Nucleus accumbens (tissue), 56 donors: ENCODE results near the gene PHKB.
"Not testable (repeated sequence)": the region's sequence is repeated elsewhere in the genome, so short reads cannot be mapped to it uniquely, and the experiment has no call there.

Experiments
- DNase-seq, 56 donors: peaks; one replicate each; lab custom pipeline; 2025; lab: John Stamatoyannopoulos, UW

PHKB gene

DNA sequence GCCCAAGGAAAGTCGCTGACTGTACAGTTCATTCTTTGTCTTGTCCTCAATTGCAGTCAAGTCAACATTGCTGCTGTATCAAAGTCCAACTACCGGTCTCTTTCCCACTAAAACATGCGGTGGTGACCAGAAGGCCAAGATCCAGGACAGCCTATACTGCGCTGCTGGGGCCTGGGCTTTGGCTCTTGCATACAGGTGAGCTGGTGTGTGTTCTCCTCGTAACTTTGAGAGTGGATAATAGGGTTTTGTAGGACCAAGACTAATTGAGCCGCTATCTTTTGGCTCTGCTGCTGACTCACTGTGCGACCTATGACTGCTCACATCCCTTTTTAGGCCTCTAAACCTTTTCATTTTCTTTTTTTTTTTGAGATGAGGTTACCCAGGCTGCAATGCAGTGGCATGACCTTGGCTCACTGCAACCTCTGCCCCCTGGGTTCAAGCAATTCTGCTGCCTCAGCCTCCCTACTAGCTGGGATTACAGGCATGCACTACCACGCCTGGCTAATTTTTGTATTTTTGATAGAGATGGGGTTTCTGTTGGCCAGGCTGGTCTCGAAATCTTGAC is 38.7 kb downstream of the PHKB start:
- no peak for DNase-seq

DNA sequence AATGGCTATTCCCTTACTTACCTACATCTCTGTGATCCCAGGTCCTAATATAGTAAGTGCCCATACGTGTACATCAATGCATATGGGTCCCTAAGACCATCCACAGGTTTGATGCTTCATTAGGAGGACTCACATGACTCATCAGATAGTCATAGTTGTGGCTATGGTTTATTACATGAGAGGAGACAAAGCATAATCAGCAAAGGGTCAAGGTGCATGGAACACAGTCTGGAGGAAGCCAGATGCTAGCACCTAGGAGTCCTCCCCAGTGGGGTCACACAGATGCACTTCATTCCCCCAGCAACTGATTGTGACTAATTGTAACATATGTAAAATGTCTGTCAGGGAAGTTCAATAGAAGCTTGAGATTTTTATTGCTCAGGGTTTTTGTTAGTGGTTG is 42.8 kb downstream of the PHKB start:
- DNase-seq = no peak

DNA sequence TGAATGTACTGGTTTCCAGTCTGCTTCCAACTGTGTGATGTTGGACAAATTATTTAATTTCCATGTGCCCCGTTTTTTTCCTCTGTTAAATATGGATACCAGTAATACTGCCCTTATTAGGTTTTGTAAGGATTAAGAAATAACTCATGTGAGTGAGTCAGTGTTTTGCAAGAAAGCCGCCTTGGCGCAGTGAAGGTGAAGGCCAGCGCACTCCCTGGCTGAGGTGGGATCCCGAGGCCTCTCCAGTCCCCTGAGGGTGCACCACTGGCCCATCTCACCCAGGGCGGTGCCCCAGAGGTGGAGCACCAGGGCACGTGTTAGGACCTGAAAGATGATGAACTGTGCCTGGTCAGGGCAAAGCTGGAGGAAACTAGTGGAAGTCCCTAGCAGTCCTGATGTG is 43.5 kb downstream of the PHKB start:
- DNase-seq = no peak

DNA sequence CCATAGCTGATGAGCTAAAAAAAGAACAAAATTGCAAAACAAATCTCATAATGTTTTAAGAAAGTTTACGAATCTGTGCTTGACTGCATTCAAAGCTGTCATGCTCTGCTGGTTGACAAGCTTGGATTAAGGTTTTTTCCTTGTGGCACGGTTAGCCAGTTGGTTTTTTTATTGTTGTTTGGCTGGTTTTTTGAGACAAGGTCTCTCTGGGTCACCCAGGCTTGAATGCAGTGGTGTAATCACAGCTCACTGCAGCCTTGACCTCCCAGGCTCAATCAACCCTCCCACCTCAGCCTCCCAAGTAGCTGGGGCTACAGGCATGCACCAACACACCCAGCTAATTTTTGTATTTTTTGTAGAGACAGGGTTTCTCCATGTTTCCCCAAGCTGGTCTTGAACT is 45.7 kb downstream of the PHKB start:
- DNase-seq = no peak

DNA sequence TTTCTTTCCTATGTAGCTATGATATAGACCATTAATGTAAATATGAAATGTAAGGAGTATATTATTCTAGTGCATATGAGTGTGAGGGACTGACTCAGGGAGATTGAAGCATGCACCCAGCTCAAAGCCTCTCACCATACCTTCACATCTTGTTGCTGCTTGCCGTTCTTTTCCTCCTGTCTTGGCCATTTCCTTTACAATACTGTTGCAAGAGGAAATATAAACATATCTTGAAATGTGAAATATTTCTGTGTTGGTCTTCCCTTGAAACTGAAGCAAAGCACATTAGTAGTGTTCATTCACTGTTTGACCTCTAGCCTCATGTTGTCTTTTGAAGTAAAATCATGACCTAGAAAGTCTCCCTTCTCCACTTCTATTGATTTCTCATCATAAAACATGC is 46.6 kb downstream of the PHKB start:
- no peak for DNase-seq

DNA sequence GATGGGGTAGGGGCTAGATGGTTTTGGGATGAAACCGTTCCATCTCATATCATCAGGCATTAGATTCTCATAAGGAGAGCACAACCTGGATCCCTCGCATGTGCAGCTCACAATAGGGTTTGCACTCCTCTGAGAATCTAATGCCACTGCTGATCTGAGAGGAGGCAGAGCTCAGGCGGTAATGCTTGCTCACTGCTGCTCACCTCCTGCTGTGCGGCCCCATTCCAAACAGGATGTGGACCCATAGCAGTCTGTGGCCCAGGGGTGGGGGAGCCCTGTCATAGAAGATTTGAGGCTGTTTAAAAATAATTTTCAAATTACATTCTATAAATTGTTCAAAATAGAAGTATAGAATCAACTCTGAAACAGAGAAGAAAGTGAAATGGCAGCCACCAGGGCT is 50.8 kb downstream of the PHKB start:
- DNase-seq = no peak

DNA sequence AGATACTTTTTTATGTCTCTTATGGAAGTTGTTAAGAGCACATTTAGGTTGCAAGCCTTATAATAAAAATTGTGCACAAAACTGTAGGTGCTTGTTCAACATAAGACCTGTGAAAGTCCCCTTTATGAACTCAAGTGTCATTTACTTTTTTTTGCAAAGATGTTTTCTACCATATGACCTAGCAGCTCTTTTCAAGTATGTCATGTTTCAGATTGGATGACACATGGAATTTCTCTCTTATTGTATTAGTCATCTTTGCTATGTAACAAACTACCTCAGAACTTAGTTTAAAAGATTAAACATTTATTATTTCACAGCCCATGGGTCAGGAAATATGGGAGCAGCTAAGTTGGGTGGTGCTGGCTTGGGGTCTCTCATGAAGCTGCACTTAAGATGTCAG is 57.9 kb downstream of the PHKB start:
- DNase-seq = no peak

DNA sequence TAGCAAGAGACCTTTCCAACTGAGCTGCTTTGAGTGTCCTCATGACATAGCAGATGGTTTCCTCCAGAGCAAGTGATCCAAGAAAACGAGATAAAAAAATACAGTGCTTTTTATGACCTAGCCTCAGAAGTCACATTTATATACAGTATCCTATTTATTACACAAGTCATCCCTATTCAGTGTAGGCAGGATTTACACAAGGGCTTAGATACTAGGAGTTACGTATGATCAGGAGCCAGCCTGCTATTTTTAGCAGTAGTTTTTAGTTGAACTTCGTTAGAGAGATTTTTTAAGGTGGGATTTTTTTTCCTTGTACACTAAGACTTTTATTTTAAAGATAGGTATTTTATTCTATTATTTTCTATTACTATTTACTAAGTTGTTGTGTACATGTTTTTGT is 58.4 kb downstream of the PHKB start:
- DNase-seq = no peak

DNA sequence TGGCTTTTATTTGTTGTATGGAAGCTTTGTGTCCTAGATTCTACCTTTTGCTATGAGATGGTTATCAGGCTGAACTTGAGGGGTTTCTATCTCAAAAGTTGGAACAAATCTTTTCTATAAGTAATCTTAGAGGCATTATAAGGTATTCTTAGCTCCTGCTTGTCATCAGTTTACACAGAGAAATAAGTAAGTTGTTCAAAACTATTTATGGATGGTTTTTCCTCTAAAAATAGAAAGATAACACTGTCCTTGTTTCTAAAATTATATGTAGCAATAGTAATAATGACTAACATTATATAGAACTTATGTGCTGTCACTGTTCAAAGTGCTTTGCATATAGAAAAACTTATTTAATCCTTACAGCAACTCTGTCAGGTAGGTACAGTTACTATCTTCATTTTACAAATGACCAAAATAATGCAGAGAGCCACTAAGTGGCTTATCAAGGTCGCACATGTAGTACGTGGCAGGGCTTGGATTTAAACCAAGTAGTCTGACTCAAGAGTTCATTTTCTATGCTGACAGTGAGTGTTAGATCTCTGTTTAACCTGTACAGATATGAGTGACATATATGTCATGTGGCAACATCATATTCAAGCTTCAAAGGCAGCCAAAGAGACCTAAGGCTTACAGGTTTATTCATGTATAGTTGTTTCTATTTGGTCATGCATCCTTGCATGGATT is 59.0 kb downstream of the PHKB start:
- no peak for DNase-seq

DNA sequence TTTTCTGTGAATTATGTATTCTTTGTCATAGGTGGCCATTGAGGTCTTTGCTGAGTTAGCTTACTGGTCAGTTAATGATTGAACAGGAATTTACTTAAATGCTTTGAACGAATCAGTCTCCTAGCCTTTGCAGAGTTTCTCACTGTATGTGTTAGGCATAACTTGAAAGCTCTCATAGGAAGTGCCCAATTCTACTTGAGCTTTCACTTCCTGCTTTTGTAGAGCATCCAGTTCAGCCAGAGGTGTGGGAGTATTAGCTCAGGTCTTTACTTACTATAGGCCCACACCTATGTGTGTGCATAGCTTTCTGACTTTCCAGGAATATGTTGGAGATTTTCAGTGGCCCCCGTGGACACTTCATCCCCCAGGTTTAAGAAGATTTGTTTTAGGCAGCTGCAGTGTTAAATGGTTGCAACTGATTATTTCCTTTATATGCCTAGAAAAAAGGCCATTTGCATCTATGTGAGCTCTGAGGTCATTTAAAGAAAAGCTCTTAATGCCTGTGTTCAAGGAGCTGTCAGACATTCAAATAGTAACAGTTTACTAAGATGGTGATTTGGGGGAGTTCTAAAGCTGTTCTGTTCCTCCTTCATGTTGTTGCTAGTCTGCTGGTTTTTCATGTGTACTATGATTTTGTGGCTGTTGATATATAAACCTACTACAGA is 62.3 kb downstream of the PHKB start:
- no peak for DNase-seq

DNA sequence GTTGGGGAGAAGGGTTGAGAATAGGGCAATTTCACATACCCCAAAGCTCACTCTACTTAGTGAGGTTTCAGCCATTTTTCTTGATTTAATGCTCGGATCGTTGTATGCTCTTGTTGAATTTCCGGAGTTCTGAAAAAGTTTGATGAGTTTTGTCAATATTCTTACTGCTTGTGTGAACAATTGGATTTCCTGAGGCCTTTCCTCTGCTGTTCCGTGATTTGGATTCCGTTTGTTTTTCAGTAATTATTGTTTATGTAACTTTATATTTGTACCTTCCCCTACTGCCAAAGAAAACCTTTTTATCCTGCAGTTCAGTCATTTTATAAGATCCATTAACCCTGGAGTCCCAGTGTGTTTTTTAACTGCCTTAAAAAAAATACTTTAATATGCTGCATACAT is 62.9 kb downstream of the PHKB start:
- DNase-seq = no peak

DNA sequence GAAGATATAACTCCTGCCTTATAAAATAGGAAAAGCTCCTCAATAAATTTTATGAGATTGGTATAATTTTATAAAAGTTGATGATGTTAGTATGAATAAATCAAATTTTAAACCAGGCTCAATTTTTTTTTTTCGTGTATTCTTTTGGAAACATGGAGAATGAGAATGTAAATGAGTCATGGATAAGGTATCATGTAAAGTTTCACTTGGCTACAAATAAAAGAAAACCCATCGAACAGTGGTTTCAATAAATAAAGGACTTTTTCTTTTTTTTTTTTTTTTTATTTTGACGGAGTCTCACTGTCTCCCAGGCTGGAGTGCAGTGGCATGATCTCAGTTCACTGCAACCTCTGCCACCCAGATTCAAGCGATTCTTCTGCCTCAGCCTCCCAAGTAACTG is 67.3 kb downstream of the PHKB start:
- no peak for DNase-seq

DNA sequence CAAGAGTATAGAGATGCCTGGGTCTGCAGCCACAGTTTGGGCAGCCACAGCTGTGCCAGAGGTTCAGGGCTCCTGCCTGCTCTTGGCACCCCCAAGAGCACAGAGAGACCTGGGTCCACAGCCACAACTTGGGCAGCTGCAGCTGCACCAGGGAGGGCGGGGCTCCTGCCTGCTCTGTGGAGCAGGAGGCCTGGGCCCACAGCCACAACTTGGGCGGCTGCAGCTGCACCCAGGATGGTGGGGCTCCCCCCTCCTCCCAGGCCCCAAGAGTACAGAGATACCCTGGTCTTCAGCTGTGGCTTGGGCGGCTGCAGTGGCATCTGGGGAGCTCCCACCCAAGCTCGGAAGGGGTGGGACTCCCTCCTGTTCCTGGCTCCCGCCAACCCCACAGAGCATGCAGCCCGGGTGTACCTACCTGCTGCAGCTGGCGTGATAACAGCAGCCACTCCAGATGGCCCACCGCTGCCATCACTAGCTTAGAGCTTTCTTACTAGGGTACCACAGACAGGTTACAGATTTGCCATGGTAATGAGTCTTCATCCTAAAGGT is 72.7 kb downstream of the PHKB start:
- DNase-seq = no peak

DNA sequence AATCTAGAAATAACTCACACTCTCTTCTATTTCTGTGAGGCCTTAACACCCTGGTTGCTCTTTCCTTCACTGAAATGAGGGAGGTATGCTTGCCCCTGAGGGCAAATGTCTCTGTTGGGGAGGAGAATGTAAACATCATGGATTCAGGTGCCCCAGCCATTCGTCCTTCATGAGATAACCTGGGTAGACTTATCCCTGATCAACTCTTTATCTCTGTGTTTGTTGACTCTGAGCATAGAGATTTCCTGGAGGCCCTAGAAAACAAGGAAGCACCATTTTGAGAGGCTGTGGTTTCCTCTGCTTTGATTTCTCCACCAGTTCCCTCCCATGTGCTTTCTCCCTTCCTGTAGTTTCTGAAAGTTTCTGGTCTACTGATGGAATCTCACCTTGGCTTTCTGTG is 77.3 kb downstream of the PHKB start:
- no peak for DNase-seq

DNA sequence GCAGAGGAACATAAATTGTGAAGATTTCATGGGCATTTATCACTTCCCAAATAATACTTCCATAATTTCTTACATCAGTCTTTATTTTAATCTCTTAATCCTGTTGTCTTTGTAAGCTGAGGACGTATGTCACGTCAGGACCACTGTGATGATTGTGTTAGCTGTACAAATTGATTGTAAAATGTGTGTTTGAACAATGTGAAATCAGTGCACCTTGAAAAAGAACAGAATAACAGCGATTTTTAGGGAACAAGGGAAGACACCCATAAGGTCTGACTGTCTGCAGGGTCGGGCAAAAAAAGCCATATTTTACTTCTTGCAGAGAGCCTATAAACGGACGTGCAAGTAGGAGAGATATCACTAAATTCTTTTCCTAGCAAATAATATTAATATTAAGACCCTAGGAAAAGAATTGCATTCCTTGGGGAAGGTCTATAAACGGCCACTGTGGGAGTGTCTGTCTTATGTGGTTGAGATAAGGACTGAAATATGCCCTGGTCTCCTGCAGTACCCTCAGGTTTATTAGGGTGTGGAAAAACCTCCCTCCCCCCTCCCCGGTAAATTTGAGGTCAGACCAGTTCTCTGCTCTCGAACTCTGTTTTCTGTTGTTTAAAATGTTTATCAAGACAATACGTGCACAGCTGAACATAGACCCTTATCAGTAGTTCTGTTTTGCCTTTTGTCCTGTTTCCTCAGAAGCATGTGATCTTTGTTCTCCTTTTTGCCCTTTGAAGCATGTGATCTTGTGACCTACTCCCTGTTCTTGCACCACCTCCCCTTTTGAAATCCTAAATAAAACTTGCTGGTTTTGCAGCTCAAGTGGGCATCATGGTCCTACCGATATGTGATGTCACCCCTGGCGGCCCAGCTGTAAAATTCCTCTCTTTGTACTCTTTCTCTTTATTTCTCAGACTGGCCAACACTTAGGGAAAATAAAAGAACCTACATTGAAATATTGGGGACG is 78.9 kb downstream of the PHKB start:
- not testable (repeated sequence) for DNase-seq

DNA sequence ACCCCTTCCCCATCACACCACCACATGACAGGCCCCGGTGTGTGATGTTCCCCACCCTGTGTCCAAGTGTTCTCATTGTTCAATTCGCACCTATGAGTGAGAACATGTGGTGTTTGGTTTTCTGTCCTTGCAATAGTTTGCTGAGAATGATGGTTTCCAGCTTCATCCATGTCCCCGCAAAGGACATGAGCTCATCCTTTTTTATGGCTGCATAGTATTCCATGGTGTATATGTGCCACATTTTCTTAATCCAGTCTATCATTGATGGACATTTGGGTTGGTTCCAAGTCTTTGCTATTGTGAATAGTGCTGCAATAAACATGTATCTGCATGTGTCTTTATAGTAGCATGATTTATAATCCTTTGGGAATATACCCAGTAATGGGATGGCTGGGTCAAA is 80.0 kb downstream of the PHKB start:
- not testable (repeated sequence) for DNase-seq

DNA sequence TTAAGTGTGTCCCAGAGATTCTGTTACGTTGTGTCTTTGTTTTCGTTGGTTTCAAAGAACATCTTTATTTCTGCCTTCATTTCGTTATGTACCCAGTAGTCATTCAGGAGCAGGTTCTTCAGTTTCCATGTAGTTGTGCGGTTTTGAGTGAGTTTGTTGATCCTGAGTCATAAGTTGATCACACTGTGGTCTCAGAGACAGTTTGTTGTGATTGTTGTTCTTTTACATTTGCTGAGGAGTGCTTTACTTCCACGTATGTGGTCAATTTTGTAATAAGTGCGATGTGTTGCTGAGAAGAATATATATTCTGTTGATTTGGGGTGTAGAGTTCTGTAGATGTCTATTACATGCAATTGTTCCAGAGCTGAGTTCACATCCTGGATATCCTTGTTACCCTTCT is 83.1 kb downstream of the PHKB start:
- DNase-seq = not testable (repeated sequence)

DNA sequence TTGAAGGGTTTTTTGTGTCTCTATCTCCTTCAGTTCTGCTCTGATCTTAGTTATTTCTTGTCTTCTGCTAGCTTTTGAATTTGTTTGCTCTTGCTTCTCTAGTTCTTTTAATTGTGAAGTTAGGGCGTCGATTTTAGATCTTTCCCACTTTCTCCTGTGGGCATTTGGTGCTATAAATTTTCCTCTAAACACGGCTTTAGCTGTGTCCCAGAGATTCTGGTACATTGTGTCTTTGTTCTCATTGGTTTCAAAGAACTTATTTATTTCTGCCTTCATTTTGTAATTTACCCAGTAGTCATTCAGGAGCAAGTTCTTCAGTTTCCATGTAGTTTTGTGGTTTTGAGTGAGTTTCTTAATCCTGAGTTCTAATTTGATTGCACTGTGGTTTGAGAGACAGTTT is 90.1 kb downstream of the PHKB start:
- DNase-seq = not testable (repeated sequence)

DNA sequence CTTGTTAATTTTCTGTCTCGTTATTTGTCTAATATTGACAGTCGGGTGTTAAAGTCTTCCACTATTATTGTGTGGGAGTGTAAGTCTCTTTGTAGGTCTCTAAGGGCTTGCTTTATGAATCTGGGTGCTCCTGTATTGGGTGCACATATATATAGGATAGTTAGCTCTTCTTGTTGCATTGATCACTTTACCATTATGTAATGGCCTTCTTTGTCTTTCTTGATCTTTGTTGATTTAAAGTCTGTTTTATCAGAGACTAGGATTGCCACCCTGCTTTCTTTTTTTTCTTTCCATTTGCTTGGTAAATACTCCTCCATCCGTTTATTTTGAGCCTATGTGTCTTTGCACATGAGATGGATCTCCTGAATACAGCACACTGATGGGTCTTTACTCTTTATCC is 90.6 kb downstream of the PHKB start:
- DNase-seq = not testable (repeated sequence)

DNA sequence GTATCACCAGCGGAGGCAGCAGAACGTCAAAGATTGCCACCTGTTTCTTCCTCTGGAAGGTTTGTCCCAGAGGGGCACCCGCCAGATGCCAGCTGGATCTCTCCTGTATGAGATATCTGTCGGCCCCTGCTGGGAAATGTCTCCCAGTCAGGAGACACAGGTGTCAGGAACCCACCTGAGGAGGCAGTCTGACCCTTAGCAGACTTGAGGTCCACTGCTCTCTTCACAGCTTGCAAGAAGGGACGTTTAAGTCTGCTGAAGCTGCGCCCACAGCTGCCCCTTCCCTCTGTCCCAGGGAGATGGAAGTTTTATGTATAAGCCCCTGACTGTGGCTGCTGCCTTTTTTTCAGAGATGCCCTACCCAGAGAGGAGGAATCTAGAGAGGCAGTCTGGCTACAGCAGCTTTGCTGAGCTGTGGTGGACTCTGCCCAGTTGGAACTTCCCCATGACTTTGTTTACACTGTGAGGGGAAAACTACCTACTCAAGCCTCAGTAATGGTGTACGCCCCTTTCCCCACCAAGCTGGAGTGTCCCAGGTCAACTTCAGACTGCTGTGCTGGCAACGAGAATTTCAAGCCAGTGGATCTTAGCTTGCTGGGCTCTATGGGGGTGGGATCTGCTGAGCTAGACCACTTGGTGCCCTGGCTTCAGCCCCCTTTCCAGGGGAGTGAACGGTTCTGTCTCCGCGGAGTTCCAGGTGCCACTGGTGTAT is 92.9 kb downstream of the PHKB start:
- no peak for DNase-seq
